ENCODE results near the gene CCDC73. TPM values are rescaled to one million over a fixed set of nuclear protein-coding genes. Genes with fewer than 3 reads are reported as not detected.
A peak's percentile ranks its signal among the peaks of the same experiment; 100 is the strongest.

CCDC73 gene
- total and polyA plus RNA-seq, 2 of the 4 experiments (the other 2 are of a cell fraction) = not detected

DNA sequence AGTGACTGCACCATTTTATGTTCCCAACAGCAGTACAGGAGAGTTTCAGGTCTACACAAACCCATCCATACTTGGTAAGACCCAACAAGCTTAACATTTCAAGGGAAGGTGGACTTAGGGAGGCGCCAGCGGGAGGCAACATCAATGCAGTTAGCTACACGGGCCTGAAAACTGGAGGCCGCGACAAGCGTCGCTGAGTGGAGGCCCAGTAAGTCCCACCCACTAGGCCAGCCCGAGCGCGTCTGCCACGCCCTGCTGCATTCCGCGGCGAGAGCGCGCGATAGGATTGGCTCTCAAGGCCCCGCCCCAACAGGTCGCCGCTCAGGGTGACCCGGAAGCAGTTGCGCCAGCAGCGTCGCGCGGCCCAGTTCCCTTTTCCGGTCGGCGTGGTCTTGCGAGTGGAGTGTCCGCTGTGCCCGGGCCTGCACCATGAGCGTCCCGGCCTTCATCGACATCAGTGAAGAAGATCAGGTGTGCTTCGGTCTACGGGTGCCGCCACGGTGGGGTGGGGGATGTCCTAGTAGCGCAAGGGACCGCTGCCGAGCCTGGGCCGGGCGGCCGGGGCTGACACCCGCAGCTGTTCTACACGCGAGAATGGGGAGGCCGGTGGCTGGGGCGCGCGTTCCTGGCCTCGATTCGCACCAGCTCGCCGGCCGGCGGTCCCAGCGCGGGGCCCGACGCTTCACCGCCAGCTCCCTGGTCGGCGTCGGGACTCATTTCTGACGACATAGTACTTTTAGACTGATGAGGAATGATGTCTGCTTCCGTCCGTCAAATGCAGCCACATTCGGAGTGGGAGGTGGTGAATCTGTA lies 210.8 kb downstream of the CCDC73 start, which contains the start of gene EIF3M:
Gene EIF3M (plus strand): TSS at position 373 of the 813 bp plus-strand sequence. CDS start 57 bp downstream, at position 430.
- ATAC-seq (ENCODE audit: low read depth) = peak; percentile 99

More for the DNA sequence above, 210.8 kb downstream of the CCDC73 start, which contains the start of gene EIF3M:
- intact Hi-C loops (cut with micrococcal nuclease) = loop anchor here (10.0 kb wide), 1 partner anchor 259 kb away; no protein-coding TSS in a partner anchor
- 0% methylated on average over 16 of the region's 70 CpGs; no CpG with 5 or more reads in 1 of the 2 experiments for WGBS, 2 experiments (ENCODE audit: extremely low coverage in 2 of 2, insufficient read length in 1 of 2)
- Histone ChIP-seq H3K9me1 (ENCODE audit: insufficient read depth, low read length) (0 out of 2 replicates have a peak, but pooled peaks cover 2% of the 10 kb centered on the region), H3K27me3 (ENCODE audit: control insufficient read depth, insufficient read depth, low read length) (no peaks in the 10 kb centered on the region), H3K79me1 (ENCODE audit: low read depth in 1 of 2, low read length in 2 of 2) (peaks cover 4 to 16% of the 10 kb centered on the region in 2 experiments; a peak in 3 of 4 replicates), H2AK9ac (replicated peaks; ENCODE audit: low read depth, low read length, poor library complexity) (peak within 1 kb of the TSS; percentile 89), H3K27ac (ENCODE audit: insufficient read depth, low read length) (peak within 1 kb of the TSS; percentile 88), H3K18ac (ENCODE audit: low read depth, low read length) (peak within 1 kb of the TSS; percentile 90), H4K5ac (ENCODE audit: low read depth, low read length) (peak within 1 kb of the TSS; percentile 99), H2BK5ac (ENCODE audit: low read depth, low read length, poor library complexity, severe bottlenecking) (peak within 1 kb of the TSS; percentile 62), H3K23ac (ENCODE audit: low read depth, low read length) (peak within 1 kb of the TSS; percentile 96), H2AFZ (replicated peaks; ENCODE audit: low read length, poor library complexity) (peak within 1 kb of the TSS; percentile 99), H3K4me1 (ENCODE audit: control insufficient read depth, insufficient read depth, low read length) (no peaks in the 10 kb centered on the region), H3K4me2 (ENCODE audit: low read depth, low read length) (peak within 1 kb of the TSS; percentile 97), H2BK120ac (ENCODE audit: low read depth, low read length) (peak within 1 kb of the TSS; percentile 74), H2BK20ac (ENCODE audit: low read depth, low read length) (no peak within 1 kb of the TSS), H3K36me3 (ENCODE audit: control insufficient read depth, insufficient read depth, low read length) (peaks cover 2% of the 10 kb centered on the region), H4K8ac (ENCODE audit: low read depth in 2 of 2, low read length in 2 of 2) (peak within 1 kb of the TSS; percentile 99 to 100), H3K4me3 (ENCODE audit: insufficient read depth, low read depth, low read length) (peak within 1 kb of the TSS; percentile 75), H3K9me3 (ENCODE audit: control insufficient read depth, insufficient read depth, low read length) (no peaks in the 10 kb centered on the region), H3K4ac (ENCODE audit: low read depth, low read length) (peak within 1 kb of the TSS; percentile 97), H4K91ac (ENCODE audit: insufficient read depth, low read depth, low read length) (peak within 1 kb of the TSS; percentile 93), H2BK15ac (ENCODE audit: low read depth, low read length) (peak within 1 kb of the TSS; percentile 37; the same call in 1 of the 3 replicates), H3K9ac (ENCODE audit: low read depth, low read length) (peak within 1 kb of the TSS; percentile 85), H3K56ac (ENCODE audit: extremely low read depth, insufficient read depth, low read length) (peak within 1 kb of the TSS; percentile 77), H4K20me1 (ENCODE audit: insufficient read depth, low read length) (peaks cover 31% of the 10 kb centered on the region), H3K14ac (replicated peaks; ENCODE audit: low read depth, low read length) (peak within 1 kb of the TSS; percentile 99), H2AK5ac (ENCODE audit: low read depth, low read length) (peak within 1 kb of the TSS; percentile 76)
- DNase-seq = peak; percentile 94
- ChIA-PET CTCF (interaction anchor here (1.4 kb wide), 1 partner anchor 11 kb away, joined by 4 read pairs; no protein-coding TSS in a partner anchor), POLR2A (ENCODE audit: unreplicated experiment) (no interaction called here)
- dilution Hi-C loops (cut with HindIII; ENCODE audit: low sequenced_read_pairs, unreplicated experiment) = no loop called here
- TF ChIP-seq MAZ (IDR thresholded peaks at IDR 0.05; ENCODE audit: borderline replicate concordance, low read depth, low read length) (peak; percentile 47; the same call in 1 of the 2 replicates), RCOR1 (IDR thresholded peaks at IDR 0.05; ENCODE audit: insufficient replicate concordance, low read length) (no peak), SMC3 (IDR thresholded peaks at IDR 0.05; ENCODE audit: low read depth, low read length) (no peak), CEBPB (IDR thresholded peaks at IDR 0.05; ENCODE audit: low read depth, low read length) (peak; percentile 35; the same call in 1 of the 2 replicates), POLR2A (IDR thresholded peaks at IDR 0.05; ENCODE audit: low read depth, low read length) (peak; percentile 78), MXI1 (IDR thresholded peaks at IDR 0.05; ENCODE audit: borderline replicate concordance, low read depth, low read length) (peak; percentile 93)
- TF ChIP-seq, protein P1, sequence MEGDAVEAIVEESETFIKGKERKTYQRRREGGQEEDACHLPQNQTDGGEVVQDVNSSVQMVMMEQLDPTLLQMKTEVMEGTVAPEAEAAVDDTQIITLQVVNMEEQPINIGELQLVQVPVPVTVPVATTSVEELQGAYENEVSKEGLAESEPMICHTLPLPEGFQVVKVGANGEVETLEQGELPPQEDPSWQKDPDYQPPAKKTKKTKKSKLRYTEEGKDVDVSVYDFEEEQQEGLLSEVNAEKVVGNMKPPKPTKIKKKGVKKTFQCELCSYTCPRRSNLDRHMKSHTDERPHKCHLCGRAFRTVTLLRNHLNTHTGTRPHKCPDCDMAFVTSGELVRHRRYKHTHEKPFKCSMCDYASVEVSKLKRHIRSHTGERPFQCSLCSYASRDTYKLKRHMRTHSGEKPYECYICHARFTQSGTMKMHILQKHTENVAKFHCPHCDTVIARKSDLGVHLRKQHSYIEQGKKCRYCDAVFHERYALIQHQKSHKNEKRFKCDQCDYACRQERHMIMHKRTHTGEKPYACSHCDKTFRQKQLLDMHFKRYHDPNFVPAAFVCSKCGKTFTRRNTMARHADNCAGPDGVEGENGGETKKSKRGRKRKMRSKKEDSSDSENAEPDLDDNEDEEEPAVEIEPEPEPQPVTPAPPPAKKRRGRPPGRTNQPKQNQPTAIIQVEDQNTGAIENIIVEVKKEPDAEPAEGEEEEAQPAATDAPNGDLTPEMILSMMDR (conservative IDR thresholded peaks at IDR 0.05; ENCODE audit: low read depth, low read length) = no peak
- TF ChIP-seq, protein P2, sequence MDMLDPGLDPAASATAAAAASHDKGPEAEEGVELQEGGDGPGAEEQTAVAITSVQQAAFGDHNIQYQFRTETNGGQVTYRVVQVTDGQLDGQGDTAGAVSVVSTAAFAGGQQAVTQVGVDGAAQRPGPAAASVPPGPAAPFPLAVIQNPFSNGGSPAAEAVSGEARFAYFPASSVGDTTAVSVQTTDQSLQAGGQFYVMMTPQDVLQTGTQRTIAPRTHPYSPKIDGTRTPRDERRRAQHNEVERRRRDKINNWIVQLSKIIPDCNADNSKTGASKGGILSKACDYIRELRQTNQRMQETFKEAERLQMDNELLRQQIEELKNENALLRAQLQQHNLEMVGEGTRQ (IDR thresholded peaks at IDR 0.05; ENCODE audit: low read depth, low read length) = no peak
- no TSS peak for BruUV-seq (replicated peaks)
- in situ Hi-C loops (cut with MboI; ENCODE audit: low sequenced_read_pairs) = loop anchor here (25.0 kb wide), 2 partner anchors 479 to 496 kb away; partner anchors contain the start of gene RCN1
